G401 (cell line): ENCODE results near the gene PLD1. TPM values are rescaled to one million over a fixed set of nuclear protein-coding genes. Genes with fewer than 3 reads are reported as not detected.

Experiments
- DNase-seq: peaks from one replicate; pipeline ENCODE4 v3.0.0-alpha.2; 2015; ENCODE audit warnings: low spot score
- in situ Hi-C: cut with HindIII; loops from 2 replicates; pipeline ENCODE4 v1.10.0; 2016; ENCODE audit warnings: low sequenced_read_pairs, mixed read lengths
- total RNA-seq: library from RNA; depleted of rRNA; stranded (reverse); fragments of >200 nt; shearing (Covaris generic); gene quantifications from 2 replicates; pipeline ENCODE4 v1.2.3, GENCODE V29; 2014

Gene PLD1
- total RNA-seq, 1 experiment from 2014 or later, result not detected

DNA sequence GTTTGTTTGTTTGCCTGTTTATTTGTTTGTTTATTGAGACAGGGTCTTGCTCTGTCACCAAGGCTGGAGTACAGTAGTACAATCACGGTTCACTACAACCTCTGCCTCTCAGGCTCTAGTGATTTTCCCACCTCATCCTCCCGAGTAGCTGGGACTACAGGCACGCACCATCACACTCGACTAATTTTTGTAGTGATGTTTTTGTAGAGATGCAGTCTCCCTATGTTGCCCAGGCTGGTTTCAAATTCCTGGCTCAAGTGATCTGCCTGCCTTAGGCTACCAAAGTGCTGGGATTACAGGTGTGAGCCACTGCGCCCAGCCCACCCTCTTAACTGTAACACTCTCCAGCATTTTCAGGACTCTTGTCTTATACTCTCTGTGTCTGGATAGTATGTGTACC lies 26.7 kb downstream of the PLD1 start:
- in situ Hi-C loops, result no loop called here
- DNase-seq, result no peak

DNA sequence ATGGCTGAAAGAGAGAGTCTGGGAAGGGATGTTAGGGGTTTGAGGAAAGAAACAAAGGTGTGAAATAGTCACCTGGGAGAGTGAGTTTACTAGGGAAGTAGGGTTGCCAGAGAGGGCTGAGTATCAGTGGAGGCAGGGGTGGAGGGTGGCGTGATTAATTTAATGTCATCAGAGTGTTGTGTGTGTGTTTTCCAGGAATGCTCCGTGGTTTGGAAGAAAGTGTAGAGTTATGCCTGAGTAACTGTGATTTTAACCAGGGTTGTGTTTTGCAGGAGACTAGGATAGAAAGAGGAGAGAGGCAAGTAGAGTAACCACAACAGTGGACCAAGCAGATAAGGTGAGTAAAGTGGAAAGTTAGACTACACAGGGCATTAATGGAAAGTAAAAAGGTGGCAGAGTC lies 27.2 kb downstream of the PLD1 start:
- DNase-seq, result no peak
- in situ Hi-C loops, result no loop called here

DNA sequence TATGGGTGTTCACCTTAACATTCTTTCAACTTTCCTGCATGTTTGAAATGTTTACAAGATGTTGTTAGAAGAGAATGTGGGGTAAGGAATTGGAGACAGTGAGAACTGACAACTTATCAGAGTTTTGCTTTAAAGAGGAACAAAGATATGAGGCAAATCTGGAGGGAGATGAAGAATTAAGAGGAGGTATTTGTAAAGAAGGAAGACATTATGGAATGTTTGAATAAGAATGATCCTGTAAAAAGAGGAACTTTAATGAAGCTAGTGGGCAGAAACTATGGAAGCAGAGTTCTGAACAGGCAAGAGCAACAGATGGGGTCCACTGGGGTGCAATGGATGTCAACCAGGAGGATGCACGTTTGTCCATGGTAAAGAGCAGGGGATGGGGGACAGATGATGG lies 27.7 kb downstream of the PLD1 start:
- DNase-seq, result no peak
- in situ Hi-C loops, result no loop called here

DNA sequence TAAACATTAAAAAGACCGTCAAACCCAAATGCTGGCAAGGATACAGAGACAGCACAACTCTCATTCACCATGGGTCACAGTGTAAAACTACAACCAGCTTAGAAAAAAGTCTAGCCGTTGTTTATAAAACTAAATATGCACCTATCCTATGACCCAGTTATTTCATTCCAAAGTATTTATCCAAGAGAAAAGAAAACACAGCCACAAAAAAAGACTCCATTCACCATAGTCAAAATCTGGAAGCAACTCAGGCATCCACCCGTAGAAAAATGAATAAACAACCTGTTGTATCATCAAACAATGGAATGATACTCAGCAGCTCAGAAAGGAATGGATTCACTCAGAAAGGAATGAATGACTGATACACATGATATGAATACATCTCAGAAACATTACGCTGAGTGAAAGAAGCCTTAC lies 28.6 kb downstream of the PLD1 start:
- no peak for DNase-seq

DNA sequence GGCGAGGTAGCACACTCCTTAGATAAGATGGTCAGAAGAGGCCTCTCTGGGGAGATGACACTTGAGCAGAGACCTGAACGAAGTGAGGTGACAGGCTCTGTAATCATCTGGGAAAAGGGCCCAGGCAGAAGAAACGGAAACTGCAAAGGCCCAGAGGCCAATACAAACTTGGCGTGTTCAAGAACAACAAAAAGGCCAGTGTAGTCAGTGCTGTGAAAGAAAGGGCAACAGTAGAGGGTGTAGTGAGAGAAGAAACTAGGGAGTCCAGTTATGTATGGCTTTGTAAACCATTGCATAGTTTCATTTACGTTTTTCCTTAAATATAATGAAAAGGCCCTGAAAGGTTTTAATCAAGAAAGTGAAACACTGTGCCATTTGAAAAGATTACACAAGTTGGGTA lies 31.8 kb downstream of the PLD1 start:
- in situ Hi-C loops, result no loop called here

More for the DNA sequence above, 28.6 kb downstream of the PLD1 start:
- in situ Hi-C loops, result no loop called here

DNA sequence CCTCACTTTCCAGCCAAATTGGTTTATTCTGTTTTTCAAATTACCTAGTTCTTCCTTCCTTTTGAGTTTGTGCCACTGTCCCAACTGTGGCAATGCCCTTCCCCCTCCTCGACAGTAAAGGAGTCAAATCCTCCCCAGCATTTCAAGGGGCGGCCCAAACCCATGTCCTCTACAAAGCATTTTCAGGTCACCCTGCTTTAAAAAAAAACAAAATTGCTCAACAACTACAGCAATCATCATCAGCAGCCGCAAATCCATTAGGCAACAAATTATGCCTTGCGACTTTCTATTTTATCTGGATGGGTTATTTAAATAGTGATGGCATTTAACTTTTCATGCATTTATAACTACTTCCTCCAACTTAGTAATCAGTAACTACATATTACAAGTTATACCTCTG lies 32.7 kb downstream of the PLD1 start:
- in situ Hi-C loops, result no loop called here
- no peak for DNase-seq

More for the DNA sequence above, 31.8 kb downstream of the PLD1 start:
- DNase-seq, result no peak

DNA sequence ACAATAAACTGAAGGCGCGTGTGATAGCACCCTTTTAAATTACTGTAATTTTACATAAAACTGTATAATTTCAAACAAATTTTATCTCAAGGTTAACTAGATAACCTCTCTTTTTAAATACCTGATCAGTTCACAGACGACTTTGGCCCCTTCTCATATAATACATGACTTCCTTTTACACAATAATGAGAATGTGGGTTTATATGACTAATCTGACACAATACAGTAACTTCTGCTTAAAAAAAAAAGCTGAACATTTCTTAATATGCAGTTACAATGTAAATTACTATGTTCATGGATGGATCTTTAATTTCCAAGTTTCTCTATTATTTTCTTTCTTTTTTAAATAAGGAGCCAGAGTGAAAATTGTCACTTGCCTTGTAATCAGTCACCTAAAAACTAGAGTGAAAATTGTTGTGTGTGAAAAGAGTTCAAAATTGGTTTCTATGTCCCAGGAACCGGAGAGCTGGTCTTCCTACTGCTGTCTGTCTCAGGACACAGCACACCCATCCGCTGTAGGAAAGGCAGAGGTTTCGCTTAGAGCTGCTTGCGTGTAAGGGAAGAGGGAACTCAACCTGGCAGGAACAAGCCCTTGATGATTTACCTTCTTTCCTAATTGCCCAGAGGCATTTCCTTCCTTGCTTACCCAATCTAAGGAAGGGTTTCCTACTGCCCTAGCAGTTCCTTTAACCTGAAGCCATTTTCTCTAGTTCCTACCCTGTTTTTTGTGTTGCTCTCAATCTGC lies 33.3 kb downstream of the PLD1 start:
- in situ Hi-C loops, result no loop called here
- no peak for DNase-seq

DNA sequence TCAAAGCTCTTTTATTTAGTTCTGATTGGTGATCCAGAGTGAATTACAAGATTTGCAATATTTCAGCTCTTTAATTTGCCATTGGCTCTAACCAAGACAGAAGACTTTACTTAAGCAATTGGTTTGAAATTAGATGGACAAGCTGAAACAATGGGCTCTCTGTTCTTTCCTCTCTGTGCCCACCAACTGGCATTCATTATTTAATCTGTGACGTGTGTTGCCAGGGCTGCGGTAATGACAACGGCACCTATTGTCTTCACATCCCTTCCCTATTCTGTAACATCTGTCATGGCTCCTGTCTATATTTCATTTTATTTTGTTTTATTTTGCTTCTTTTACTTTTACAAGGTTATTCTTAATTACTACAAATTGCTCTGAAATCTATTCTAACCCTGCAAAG lies 33.9 kb downstream of the PLD1 start:
- in situ Hi-C loops, result no loop called here
- no peak for DNase-seq

DNA sequence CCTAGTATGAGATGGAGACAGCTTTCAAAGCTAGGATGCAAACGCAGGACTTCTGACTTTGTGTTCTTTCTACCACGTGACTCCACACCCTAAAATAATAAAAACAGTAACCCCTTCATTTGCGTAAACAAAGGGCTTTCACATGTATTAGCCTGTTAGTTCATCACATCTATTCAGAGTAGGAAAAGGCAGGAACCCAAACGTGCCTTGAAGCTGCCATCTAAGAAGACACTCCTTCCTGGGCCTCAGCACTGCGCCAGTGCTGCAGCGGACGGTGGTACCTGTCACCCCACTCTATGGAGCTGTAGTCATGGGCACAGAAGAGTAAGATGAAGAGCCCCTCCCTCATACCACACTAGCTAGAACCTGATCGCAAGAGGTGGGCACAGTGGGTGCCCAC lies 34.3 kb downstream of the PLD1 start:
- no peak for DNase-seq
- in situ Hi-C loops, result no loop called here

DNA sequence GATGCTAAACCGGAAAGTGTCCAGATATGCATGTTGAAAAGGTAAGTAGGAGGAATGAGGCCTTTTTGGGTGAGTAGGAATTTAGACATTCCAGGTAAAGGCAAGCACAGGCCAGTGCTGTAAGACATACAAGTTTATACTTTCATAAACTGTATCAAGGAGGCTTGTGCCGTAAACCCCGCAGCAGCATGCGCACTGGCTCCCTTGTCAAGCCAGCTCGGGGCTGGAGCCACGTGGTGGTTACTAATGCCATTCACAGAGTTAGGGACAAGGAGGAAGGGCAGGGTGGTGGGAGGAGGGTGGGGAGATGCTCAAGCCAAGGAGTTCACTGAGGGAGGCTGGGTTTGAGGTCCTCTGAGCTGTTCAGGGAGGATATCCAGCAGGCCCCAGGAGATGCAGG lies 35.8 kb downstream of the PLD1 start:
- in situ Hi-C loops, result no loop called here
- DNase-seq, result no peak

DNA sequence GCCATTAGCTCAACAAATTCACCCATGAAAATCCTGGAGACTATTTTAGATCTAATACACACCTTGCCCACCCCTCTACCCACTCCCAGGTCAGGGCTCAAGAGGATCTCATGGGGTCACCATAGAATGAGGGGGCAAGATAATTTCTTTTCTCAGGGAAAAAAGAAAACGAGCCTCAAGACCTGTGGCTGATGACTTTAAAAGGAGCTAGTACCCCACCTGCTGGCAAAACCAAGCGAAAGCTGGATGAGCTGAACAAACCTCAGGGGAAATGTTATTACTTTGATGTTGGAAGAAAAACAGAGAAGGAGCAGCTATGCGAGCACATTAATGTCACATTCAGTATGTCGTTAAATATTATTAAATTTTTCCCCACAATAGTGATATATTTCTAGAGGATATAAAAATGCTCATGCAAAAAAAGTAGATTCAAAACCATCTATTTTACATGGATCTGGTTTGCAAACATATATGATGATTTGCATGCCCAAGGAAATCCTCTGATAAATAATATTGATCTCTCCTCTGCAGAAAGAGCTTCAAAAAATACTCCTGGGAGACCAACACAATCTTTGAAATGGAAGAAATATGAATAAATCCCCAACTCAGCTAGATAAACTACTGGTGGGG lies 37.7 kb downstream of the PLD1 start:
- peak; percentile 19 for DNase-seq

DNA sequence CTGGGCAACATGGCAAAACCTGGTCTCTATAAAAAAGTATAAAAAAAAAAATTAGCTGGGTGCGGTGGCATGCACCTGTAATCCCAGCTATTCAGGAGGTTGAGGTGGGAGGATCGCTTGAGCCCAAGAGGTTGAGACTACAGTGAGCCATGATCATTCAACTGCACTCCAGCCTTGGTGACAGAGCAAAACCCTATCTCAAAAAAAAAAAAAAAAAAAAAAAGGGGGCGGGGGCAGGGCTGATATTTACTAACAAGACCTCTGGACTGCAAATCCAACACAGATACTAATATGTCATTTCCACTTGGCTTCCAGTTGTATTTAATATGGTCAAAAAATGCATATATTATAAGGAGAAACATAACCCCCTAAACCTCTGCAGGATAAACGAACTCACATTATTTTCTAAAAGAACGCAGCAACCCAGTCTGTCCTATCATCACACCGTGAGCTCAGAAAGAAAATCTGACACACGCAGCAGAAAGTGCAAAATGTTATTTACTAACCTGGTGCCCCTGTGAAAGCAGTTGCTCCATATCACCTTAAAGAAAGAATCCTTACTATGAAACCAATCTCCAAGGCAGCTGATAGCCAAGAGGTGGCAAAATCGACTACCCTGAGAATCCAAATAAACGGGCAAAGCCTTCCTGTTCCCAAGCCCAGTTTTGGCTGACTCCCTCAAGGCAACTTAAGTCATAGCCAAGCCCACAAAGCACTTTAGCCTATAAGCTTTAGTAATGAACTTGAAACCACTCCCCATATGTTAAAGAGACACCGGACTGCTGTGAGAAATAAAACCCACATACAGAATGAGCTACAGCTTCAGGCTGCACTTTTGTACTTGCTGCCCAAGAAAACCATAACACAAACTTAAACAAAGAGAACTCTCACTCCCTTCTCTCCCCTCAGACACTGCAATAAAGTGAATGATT lies 39.3 kb downstream of the PLD1 start:
- in situ Hi-C loops, result no loop called here
- peak; percentile 8 for DNase-seq

More for the DNA sequence above, 37.7 kb downstream of the PLD1 start:
- in situ Hi-C loops, result no loop called here

DNA sequence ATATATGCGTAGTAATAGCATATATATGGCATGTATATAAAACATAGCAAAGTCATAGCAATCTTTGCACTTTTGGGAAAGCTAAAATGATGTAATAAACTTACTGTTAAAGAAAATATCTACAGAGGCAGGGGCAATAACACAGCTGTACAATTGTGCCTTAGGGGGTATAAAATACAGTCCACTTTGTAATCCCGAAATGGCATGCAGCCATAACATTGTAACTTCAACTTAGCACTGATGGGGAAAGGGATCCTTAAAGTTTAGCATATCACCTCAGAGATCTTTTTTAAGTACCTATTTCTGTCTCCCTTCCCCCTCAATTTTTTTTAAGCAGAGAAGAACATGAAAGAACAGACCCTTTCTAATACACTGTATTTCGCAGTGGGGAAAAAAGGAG lies 40.8 kb downstream of the PLD1 start:
- in situ Hi-C loops, result no loop called here
- no peak for DNase-seq

DNA sequence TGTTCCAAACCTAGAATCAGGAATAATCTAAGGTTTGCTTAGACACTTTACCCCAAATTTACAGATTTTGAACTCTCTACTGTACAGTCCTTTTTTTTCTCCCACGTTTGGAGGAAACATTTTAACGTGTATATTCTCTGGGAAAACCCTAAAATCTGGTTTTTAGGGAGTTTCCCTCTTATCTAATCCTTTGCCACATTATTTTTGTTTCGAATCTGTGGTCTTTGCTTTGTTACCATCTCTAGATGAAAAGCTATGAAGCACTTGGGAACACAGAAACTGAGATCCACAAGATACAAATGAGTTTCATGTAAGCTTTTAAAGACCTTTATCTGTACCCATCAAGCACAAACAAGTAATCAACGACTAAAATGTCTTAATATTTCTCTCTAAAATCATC lies 41.3 kb downstream of the PLD1 start:
- in situ Hi-C loops, result no loop called here
- DNase-seq, result no peak

DNA sequence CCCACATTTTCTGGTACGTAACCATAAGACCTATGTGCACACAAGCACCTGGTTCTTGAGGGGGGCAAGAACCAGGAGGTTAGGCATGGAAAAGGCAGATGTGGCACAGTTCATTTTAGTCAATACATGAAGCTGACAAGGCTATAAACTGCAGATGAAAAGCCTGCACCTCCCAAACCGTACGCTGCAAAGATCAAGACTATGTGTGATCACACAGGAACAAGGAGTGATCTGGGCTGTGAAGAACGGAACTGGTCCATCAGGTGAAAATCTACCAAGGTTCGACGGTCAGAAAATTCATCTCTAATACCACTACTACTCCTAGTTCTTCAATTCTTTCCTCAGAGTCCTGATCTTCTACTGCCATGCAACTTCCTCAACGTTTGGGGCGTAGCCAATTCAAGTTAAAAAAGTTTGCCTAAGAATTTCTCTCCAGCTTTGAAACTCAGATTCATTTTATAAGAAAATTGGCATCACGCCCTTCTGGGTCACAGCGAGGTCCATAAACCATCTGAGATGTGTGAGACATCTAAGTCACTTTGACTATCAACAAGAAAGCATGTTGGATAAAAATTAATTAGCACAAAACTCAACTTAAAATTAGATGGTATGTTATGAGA lies 41.9 kb downstream of the PLD1 start:
- no peak for DNase-seq
- in situ Hi-C loops, result no loop called here

DNA sequence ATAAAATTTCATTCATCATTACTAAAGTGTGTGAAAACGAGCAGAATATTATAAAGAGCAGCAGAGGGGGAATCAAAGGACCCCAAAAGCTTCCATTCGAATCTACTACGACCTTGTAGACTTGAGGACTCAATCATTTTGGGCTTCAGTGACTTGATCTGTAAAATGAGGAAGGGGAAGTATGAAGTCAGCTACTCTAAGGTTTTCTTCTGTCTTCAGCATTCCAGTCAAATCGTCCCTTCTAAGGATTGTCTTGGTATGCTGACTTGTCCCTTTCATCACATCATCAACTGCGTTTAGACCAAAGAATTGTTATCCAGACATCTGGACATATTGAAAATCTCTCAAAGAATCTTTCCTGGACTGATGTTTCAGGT lies 44.8 kb downstream of the PLD1 start:
- in situ Hi-C loops, result no loop called here
- no peak for DNase-seq

DNA sequence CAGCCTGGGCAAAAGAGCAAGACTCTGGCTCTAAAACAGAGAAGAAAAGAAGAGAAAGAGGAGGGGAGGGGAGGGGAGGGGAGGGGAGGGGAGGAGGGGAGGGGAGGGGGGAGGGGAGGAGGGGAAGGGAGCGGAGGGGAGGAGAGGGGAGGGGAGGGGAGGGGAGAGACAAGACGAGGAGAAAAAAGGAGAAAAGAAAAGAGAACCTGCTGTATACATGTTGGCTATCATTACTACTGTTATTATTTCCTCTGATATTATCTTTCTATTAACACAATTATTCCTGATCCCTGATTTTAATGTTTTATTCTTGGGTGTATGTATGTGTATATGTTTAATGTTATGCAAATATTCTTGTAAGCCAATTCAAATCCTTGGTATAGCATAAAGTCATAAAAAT lies 46.9 kb downstream of the PLD1 start:
- no peak for DNase-seq
- in situ Hi-C loops, result no loop called here

DNA sequence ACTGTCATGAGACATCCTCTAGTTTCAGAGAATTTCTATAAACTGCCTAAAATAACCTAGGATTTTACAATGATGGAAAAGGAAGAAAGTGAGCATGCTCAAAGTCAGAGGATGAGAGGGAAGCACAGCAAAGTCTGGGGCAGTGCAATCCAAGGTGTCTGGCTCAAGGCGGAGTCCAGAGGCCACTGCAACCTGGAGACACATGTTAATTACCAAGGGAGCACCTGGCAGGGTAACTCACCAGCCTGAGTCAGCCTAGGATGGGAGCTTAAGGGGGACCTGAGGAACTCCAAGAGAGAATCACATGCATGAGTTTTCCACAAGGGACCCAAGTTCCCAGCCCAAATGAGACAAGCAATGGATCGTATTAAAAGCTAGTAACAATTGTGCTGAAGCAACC lies 49.8 kb downstream of the PLD1 start:
- no peak for DNase-seq

DNA sequence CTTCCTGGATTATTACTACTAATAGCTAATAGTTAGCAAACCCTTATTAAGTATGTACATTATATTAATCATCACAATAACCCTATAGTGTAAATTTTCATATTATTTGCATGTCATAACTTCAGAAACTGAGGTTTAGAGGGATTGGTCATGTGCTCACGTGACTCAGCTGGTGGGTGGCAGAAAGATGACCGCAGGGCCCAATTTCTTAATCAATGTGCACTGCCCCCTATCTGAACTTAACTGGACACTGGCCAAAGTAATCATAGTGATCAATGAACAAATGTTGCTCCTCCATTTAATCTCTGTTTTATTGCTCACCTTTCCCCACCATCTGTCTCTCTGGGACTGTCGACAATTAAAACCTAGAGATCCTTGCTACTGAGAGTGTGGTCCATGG lies 52.2 kb downstream of the PLD1 start:
- DNase-seq, result no peak
- in situ Hi-C loops, result no loop called here

More for the DNA sequence above, 49.8 kb downstream of the PLD1 start:
- in situ Hi-C loops, result no loop called here
